Hepatocyte (in vitro differentiated cells): ENCODE data around the gene SENP2.

Experiments
- CTCF ChIP-seq: fragments of 200-600 bp; sonication (generic); IDR thresholded peaks from 2 replicates; pipeline ENCODE4 v1.5.1; 2016; ENCODE audit warnings: antibody characterized with exemption, mild to moderate bottlenecking; ENCODE audit not compliant: poor library complexity
- EZH2phosphoT487 ChIP-seq: fragments of 200-600 bp; sonication (generic); IDR thresholded peaks from one replicate; pipeline ENCODE4 v1.6.1; 2018; ENCODE audit warnings: antibody characterized with exemption, mild to moderate bottlenecking, low read depth, moderate library complexity; ENCODE audit not compliant: unreplicated experiment, severe bottlenecking

GRCh38 chr3:185585859-185586685, at the start of gene SENP2:
- no peak for TF ChIP-seq CTCF
- no peak for TF ChIP-seq EZH2phosphoT487
